AG08395 (cell line): ENCODE data around the gene PTK6.
"Not testable (repeated sequence)": the region's sequence is repeated elsewhere in the genome, so short reads cannot be mapped to it uniquely, and the experiment has no call there.

Experiments
- DNase-seq: peaks from one replicate; pipeline ENCODE4 v3.0.0; 2012; ENCODE audit warnings: mixed read lengths, low spot score

PTK6 gene

GRCh38 chr20:63529180-63529860 is 7.9 kb downstream of the PTK6 start:
- no peak for DNase-seq

DNA sequence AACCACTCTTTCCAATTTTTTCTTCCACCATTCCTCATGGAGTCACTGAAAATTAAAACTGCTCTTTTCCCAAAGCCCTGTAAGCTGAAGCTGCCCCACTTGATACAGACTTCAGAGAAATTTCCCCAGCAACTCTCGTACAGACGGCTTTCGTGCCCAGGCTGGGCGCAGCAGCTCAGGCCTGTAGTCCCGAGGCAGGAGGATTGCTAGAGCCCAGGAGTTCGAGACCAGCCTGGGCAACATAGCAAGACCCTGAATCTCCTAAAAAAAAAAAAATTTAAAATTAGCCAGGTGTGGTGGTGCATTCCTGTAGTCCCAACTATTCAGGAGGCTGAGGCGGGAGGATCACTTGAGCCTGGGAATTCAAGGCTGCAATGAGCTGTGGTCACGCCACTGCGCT is 10.0 kb downstream of the PTK6 start:
- DNase-seq, result no peak

- DNase-seq, result no peak
Observed at GRCh38 chr20:63525971-63526370, 11.2 kb downstream of the PTK6 start.

GRCh38 chr20:63525185-63525584 is 12.0 kb downstream of the PTK6 start:
- DNase-seq, result no peak

DNA sequence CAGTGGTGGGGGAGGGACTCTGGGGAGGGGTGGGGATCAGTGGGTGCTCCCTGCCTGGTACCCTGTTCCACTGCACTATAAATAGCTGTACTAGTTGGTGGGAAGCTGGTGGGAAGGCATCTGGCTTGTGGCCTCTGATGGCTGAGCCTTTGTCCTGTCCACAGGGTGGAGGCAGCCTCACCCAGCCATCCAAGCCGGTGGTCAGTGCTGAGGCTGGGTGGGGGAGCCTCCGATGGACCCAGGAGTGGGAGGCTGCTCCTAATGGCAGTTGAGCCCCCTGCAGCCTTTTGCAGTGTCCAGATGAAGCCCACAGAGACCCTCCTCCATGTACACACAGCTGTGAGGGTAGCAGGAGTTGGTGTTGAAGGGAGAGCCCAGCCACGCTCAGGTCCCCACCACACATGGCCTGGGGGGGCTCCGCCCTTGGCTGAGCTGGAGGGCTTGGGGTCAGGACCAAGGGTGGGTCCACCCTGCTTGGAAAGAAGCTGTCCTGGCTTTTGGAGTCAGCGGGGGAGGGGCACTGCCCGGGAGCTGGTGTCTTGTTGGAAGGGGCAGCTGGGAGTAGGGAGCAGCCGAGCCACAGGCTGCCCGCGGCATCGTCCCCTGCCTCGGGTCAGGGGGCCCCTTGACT is 14.1 kb downstream of the PTK6 start:
- no peak for DNase-seq

- DNase-seq, result no peak
Observed at GRCh38 chr20:63522091-63522868, 14.9 kb downstream of the PTK6 start.

DNA sequence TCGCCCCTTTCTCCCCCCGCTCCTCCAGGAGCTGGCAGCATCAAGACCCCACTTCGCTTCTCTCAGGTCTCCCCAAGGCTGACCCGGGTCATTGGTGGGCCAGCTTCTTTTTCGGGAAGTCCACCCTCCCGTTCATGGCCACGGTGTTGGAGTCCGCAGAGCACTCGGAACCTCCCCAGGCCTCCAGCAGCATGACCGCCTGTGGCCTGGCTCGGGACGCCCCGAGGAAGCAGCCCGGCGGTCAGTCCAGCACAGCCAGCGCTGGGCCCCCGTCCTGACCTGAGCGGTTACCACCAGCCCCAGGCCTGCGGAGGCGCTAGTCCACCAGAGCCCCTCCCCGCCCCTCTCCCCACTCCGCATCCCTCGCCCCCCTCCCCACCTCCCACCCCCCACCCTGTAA is 15.6 kb downstream of the PTK6 start:
- DNase-seq, result no peak

GRCh38 chr20:63520934-63521601 is 16.1 kb downstream of the PTK6 start:
- peak; percentile 81 for DNase-seq

DNA sequence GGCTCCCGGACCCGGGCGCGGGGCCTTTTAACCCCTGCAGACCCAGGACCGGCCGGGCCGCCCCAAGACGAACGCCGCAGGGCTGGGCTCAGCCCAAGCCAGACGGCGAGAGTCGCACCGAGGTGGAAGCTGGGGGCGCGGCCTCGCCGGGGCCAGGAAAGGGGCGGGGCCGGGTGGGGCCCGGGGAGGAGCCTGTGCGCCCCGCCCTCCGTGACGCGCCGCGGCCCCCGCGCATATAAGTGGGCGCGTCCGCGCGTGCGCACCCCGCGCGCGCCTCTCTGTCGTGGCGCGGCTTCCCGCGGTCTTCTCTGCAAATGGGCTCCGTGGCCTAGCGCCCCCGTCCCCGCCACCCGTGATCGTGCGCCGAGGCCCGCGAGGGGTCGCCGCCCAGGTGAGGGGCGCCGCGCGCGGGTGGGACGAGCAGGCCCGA is 16.7 kb downstream of the PTK6 start, which contains the start of gene PPDPF:
PPDPF (plus strand) TSS at position 262 of the 430 bp plus-strand sequence. CDS start 544 bp downstream, outside the sequence.
- peak; percentile 99 for DNase-seq

DNA sequence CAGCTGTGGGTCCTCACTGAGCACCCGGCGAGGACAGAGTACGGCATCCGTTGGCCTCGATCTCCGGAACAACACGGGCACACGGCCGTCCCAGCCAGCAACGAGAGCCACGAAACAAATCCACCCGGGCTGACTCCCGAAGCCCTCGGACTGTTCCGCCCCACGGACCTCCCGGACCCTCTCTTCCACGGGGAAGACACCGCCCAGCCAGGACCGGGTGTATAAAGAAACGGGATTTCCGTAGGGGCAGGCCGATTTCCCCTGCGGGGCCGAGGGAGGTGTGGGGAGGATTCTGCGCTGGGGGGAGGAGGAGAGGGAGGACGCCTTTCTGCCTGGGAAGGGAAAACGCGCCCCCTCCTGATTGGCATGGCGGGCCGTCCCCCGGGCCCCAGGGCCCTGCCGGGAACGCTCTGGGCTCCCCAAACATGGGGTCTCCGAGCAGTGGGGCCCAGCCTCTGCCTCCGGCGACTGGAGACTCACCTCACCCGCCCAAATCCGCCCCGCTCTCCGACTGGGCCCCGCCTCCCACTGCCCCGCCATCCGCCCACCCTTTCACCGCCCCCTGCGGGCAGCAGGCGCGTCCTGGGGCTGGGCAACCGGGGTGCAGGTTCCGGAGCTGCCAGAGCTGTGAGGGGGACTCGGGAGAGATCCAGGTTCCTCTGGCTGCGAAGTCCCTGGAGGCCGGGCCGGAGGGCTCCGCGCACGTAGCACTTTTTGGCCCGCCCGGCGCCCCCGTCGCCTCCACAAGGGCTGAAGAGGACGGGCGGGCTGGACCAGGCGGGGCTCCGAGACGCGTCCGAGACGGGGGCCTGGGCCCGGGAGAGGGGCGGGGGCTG is 17.3 kb downstream of the PTK6 start:
- peak; percentile 62 for DNase-seq

GRCh38 chr20:63518946-63519667 is 18.1 kb downstream of the PTK6 start:
- no peak for DNase-seq

DNA sequence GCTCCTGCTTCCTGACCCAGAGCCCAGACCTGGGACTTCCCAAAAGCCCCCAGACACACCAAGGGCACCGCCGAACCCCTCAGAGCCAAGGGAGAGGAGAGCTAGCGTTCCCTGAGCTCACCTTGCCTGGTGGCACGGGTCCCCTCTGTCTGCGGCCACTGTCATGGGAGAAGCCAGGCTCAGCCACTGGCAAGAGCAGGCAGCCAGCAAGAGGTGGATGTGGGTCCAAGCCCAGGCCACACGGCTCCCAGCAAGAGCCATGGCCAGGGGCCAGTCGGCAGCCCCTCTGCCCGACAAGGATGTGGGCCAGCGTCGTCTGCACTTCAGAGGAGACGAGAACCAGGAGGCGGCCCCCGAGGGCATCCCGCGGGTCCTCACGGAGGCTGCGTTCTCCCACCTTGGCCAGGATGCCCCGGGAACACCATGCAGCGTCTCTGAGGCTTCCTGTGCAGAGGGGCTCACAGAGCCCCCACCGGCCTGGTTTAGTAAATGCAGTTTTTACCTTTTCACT is 18.8 kb downstream of the PTK6 start:
- no peak for DNase-seq

DNA sequence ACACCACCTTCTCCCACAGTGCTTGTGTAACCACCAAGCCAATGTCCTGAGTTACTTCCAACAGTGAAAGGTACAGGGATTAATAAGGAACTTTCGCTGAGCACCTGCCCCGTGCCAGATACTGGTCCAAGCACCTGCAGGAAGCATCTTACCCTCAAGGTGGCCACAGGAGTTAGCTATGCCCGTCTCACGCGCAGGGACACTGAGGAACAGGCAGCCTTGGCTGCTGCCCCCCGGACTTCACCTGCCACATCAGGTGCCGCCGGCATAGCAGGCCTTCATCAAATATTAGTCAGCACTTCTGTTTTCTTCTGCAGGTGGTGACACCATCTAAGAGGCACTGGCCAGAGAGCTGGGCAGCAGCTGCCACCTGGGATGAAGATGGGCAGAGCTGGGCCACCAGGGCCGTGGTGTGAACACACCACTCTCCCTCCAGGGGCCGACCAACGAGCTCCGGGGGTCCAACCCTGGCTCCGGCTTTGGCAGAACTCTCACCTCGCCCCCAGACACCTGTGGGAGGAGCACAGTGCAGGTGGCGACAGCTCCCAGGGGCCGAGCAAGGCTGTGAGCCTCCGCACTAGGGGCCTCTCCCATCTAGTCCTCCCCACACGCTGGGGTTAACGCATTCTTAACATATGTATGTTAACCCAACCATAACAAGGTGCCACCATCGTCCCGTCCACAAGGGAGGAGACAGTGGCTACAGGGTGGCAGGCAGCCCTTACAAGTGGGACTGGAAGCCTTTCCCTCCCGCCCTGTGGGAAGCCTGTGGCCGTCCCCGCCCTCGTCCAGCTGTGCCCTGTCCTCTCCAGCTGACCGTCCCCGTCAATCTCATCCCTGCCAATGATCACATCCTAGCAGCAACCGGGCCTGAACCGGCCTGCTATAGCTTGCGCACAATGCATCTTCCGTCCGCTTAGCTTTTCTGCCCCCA is 19.5 kb downstream of the PTK6 start:
- DNase-seq, result no peak

DNA sequence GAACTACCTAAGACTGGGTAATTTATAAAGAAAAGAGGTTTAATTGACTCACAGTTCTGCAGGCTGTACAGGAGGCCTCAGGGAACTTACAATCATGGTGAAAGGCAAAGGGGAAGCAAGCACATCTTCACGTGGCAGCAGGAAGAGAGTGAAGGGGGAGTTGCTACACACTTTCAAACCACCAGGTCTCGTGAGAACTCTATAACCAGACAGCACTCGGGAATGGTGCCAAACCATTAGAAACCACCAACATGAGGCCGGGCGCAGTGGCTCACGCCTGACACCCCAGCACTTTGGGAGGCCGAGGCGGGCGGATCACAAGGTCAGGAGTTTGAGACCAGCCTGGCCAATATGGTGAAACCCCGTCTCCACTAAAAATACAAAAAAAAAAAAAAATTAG is 22.7 kb downstream of the PTK6 start:
- not testable (repeated sequence) for DNase-seq

GRCh38 chr20:63513207-63513606 is 24.0 kb downstream of the PTK6 start:
- DNase-seq, result no peak

DNA sequence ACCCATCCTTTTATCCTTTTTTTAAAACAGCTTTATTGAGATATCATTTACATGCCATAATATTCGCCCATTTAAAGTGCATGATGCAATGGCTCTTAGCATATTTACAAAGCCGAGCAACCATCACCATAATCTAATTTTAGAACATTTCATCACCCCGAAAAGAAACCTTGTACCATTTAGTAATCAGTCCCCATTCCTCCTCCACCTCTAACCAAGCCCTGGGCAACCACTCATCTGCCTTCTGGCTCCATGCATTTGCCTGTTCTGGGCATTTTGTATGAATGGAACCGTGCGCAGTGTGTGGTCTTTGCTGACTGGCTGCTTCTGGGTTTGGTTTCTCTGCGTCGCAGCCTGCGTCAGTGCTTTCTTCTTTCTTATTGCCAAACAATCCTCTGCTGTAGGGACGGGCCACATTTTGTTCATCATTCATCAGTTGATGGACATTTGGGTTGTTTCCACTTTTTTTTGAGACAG is 28.1 kb downstream of the PTK6 start:
- DNase-seq, result no peak

DNA sequence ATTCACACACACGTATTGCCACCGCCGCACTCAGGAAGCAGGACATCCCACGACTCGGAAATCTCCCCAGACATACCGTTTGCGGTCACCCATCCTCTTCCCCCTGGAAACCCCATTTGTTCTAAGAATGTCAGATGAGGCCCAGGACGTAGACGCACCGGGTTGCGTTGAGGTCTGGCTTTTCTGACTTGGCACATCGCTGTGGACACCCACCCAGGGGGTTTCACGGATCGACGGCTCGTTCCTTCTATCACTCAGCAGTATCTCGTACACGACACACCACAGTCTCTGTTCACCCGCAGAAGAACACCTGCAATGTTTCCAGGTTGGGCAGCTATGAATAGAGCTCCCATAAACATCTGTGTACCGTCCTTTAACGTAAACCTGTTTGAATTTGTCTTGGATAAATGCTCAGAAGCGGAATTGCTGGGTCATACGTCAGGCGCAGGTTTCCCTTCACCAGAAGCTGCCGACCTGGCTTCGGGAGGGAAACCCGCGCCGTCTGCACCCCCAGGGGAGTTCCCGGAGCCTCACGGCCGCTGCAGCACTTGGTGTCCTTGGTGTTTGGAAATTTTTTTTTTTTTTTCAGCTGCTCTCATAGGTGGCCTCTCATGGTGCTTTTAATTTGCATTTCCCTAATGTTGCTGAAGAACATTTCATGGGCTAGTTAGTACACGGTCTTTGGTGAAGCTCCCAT is 29.0 kb downstream of the PTK6 start:
- DNase-seq, result no peak

GRCh38 chr20:63507083-63507743 is 30.0 kb downstream of the PTK6 start:
- DNase-seq, result no peak
